Stimulated activated CD8-positive, alpha-beta memory T cell treated with anti-CD3 and anti-CD28 coated beads, Interleukin-7, amount 100 ng/mL, for 48 hours (primary cell): ENCODE measurements around the gene ITGAE.

Experiments
- DNase-seq, 2 donors: peaks; one replicate each; pipeline ENCODE4 v3.0.0-alpha.2; 2020; ENCODE audit warnings: low read depth in 1 of 2; ENCODE audit errors: extremely low read depth in 1 of 2

ITGAE gene

DNA sequence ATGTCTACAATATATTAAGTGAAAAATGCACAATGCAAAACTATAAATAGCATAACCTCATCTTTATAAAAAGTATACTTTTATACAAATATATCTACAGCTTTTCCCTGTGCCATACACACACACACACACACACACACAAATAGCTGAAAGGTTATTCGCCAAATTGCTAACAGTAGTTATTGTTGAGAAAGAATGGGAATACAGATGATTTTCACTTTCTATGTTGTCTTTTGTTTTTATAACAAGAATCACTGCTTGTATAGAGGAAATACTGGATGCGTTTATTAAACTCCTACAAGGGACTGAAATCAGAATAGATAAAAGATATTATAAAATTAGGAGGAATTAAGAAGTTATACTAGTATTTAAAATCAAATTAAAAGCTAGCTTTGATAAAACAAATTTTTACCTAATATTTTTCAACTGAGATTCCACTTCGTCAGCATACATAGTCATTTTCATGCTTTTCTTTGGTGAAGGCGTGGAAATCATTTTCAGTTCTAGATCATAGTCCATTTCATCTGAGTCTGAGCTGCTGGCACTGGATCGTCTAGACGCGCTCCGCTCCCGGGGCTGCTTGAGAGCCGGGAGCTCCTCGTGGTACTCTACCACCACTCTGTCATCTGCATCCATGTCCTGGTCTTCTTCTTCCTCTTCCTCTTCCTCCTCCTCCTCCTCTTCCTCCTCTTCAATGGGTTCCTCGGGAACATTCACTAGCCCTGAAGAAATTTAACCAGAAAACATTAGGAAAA lies 17.0 kb upstream of the ITGAE start:
- no peak for DNase-seq

DNA sequence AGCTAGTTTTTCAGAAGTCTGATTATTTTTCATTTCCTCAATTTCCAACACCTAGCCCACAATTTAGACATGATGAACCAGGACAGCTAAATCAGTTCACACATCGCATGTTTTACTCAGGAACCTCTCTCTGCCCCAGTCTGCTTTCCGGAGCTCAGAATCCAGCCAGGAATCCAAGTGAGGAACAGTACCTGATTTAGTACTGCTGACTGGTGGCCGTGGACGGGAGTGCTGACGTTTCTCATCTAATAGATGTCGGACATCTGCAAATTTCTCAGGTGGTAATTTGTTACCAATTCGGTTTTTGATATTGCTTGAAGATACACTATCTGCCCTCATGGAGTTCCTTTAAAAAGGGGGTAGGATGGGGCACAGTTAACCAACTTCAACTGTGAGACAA lies 14.9 kb upstream of the ITGAE start:
- no peak for DNase-seq

DNA sequence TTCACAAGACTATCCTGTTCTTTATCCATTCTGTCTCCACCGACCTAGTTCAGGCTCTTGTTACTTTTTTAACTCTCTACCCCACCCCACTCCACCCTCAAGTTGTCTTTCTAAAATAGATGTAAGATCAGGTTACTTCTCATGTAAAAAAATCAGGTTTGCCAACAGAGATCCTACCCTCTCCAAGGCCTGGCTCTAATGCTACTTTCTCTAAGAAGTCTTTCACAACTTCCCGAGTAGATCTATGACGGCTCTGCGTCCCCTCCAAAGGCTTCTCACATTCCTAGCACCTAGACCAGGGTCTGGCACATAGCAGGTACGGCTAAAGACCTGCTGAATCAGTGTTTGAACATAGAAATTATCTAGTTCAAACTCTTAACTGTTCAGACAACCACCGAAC lies 14.1 kb upstream of the ITGAE start:
- DNase-seq = no peak

DNA sequence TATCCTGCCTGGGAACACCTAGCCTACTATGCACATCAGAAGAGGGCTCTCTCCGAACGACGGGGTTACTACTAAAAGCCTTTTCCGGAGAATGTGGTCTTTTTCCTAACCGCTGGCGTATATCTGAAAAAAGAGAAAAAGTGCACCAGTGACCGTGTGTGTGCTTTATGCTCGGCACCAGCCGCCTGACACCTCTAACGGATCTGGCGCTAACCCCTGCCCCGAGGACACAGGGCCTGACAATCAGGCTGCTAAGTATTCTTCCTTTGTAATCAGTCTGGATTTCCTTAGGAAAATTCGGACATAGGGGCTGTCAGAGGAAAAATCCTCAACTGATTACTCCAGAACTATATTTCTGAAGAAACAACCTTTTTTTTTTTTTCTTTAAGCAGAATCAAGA lies 13.4 kb upstream of the ITGAE start:
- DNase-seq = no peak

DNA sequence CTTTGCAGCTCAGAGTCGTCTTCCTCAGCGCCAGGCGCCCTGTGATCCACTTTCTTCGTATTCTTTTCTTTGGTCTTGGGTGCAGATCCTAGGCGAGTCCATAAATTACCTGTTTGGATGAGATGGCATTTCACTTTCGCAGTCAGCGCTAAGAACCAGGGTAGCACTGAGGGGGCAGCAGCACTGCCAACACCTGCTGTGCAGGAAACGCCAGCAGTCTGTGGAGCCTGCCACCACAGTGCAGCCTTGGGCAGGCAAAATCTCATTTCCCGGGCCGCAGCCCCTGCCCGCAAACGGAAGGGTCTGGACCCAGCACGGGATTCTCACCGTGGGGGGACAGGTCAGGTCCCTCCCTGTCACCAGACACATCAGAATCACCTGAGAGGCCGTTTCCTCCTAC lies 12.2 kb upstream of the ITGAE start:
- no peak for DNase-seq

DNA sequence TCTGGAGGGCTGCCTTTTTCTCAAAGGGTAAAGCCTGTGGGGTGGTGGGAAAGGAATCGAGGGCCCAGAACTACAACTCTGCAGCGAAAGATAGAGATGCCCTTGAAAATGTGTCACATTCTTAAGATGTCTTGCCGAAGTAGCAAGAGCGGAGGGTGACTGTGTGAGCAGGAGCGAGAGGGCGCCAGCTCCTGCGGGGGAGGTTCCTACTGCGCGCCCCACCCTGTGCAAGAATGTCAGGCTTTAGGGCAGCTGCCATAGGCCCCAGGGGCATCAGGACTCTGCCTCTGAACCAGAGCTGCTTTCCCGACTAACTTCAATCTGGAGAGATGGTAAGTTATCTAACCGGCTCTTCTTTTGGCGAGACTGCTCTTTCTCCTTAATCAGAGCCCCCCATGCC lies 11.8 kb upstream of the ITGAE start:
- DNase-seq = no peak

DNA sequence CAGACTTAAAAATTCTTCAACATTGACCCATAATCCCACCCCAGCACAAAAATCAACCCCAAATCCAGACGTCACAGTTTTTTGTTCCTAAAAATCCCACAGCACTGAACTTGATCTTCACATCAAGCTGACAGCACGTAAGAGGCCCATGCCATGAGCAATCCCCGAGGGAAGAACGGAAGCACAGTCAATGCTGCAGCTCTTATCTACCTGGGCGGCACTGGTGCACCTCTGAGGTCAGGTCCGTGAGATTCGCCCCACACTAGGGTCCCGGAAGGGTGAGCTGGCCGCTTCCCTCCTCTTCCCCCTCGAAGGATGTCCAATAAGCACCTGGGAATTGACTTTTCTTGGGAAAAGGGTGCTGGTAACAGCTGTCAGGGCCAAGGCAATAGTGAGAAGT lies 11.3 kb upstream of the ITGAE start:
- DNase-seq = no peak

DNA sequence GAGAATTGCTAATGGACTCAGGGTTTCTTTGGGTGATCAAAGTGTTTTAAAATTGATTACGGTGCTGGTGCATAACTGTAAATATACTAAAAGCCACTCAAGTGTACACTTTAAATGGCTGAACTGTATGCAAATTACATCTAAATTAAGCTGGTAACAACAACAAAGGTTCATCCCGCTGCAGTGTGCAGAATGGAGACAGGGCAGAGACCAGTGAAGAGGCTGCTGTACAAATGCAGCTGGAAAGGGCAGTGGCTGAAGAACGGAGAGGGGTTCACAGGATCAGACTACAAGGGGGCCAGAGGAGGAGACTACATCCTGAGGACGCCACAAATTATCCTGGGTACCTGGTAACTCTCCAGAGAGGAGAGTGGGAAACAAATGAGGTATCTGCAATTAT lies 9.0 kb upstream of the ITGAE start:
- no peak for DNase-seq

DNA sequence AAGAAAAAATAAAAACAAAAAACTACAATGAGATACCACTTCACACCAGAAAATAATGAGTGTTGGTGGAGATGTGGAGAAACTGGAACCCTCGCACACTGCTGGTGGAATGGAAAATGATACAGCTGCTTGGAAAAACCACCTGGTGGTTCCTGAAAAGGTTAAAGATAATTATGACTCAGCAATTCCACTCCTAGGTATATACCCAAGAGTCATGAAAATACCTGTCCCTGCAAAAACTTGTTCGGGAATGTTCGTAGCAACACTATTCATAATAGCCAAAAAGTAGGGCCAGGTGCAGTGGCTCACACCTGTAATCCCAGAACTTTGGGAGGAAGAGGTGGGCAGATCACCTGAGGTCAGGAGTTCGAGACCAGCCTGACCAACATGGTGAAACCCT lies 8.1 kb upstream of the ITGAE start:
- DNase-seq = no peak

DNA sequence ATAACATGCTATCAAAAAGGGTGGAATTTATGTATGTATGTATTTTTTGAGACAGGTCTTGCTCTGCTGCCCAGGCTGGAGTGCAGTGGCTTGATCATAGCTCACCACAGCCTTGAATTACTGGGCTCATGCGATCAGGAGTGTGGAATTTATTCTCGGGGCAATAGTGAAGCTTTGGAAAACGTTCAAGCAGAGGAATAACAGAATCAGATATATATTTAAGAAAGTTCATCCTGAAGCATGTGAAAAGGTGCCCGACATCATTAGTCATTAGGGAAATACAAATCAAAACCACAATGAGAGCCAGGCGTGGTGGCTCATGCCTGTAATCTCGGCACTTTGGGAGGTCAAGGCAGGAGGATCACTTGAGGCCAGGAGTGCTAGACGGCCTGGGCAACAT lies 7.7 kb upstream of the ITGAE start:
- DNase-seq = no peak

DNA sequence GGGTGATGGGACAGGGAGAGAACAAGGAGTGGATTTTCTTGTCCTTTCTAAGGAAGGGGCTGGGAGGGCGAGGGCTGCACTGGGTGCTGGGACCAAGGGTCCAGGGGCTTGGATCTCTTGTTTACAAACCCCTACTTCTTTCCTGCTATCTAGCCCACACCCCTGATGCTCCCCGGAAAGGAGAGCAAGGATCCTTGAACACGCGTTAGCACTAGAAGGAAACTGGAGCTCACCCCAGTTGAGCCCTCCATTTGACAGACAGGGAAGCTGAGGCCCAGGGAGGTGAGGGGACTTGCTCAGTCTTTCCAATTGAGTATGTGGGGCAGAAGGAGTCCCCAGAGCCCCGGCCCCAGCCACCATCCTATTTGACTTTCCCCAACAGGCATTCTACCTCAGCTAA lies 4.6 kb upstream of the ITGAE start:
- no peak for DNase-seq

DNA sequence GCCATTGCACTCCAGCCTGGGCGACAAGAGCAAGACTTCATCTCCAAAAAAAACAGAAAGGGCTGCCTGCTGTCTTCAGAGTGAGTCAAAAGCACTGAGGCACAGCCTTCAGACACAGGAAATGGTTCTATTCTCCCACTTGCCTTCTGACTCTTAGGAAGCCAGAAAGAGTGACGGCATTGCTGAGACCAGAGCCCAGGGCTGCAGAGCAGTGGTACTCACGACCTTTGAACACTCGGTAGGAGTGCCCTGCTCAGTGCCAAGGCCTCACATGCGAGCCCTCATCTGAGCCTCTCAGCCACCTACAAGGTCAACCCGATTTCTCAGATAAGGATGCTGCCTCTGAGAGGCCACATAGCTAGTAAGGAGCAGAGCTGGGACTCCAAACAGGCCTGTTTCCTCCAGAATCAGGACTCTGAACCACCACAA lies 3.5 kb upstream of the ITGAE start:
- DNase-seq = peak in 1 of 2 donors; percentile 40

DNA sequence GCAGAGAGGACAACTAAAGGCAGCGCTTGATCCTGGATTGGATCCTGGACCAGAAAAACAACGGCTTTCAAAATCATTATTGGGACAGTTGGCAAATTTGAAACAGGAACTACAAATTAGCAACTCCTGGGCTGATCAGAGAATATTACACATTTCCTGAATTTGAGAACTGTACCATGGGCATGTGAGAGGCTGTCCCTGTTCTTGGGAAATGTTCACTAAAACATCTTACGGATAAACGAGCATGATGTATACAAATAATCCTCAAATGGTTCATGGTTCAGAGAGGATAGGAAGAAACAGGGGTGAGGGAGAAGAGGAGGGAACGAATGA lies 2.3 kb upstream of the ITGAE start:
- no peak for DNase-seq

DNA sequence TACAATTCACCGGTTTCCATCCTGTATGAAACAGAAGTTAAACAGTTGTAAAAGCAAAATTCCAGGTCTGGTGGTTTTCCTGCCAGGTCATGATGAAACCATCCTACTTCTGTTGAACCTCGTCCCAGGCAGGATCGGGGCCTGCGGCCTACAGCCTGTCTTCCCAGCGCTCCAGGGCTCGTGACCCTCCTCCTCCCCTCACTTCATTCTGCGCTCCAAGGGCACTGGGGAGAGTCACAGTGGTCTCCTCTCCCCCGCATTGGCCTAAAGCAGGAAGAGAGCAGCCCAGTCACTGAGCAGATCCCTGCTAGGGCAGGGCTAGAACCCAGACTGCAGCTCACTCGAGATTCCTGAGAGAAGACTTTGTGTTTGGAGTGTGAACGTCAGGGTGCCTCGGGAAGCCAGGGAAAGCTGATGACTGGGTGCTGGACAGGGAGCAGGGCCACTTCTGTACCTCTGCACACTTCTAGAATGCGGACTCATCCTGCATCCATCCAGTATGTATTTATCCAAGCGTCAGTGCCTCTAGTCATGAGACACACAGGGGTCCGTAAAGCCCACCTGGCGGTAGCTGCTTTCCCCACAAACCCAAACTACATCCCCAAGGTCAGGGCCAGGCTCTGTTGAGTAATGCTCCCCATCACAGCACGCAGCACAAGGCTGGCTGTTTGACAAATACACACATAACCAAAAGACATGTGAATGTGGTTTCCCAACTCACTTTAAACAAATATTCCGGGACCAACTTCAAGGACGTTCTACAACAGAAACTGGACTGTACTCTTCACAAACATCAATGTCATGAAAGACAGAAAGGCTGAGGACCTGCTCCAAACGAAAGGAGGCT lies 1.7 kb upstream of the ITGAE start:
- DNase-seq = no peak

DNA sequence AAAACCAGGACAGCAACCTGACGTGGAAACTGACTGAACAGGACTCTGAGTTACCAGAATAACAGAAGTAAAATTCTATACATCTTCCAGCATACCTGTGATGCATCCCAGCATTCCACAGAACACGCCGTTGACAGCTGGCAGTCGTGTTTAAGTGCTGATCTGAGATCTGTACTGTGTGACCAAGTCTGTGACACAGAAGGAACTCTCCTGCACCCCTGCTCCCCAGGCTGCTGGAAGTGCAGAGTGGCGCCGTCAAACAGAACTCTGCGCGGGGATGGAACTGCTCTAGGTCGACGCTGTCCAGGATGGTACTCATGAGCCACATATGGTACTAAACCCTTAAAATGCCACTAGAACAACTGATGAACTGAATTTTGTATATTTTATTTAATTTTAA lies 804 bp upstream of the ITGAE start:
- DNase-seq = no peak

DNA sequence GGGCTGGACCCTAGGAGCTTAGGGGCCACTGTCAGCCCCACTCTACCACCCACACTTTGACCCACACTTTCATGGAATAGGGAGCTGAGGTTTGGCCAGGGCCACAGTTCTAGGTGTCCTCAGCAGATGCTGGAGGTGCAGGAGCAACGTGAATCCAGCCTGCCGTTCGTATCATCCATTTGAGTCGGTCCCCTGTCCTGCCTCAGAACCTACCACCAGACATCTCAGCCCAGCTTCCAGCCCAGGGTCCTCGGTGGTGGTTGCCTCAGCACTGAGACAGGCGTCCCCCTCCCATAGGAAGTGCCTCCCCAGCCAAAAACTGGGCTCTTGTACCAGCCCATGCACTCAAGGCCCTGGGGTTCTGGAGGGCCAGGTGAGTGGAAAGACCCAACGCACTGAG lies 359 bp upstream of the ITGAE start:
- DNase-seq = no peak

DNA sequence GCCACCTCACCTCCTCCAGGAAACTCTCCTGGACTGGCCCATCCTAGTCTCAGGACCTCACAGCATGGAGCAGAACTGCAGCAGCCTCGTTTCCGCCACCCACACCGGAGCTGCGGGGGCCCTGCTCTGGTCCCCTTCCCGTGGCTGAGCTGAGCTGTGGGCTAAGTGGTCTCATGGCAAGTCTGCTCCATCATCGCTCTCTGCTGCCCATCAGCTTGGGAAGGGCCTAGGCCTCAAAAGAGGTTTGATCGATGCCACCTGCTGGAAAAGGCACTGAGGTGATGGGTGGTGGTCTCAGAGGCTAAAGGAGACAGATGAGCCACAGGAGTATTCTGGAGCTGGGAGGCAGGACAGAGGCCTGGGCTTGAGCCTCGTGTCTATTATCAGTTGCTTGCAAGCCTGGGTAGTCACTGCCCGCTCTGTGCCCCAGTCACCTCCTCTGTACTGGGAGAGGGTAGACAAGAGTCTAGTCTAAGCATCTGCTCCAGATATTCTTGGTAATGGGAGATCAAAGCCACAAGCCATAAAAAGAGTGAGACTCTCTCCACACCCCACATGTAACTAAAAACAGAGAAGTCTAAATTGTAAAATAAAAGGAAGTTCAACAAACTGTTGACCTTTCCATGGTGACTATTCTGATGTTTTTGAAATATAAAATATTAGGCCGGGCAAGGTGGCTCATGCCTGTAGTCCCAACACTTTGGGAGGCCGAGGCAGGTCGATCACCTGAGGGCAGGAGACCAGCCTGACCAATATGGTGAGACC lies 1.6 kb downstream of the ITGAE start:
- DNase-seq = no peak

DNA sequence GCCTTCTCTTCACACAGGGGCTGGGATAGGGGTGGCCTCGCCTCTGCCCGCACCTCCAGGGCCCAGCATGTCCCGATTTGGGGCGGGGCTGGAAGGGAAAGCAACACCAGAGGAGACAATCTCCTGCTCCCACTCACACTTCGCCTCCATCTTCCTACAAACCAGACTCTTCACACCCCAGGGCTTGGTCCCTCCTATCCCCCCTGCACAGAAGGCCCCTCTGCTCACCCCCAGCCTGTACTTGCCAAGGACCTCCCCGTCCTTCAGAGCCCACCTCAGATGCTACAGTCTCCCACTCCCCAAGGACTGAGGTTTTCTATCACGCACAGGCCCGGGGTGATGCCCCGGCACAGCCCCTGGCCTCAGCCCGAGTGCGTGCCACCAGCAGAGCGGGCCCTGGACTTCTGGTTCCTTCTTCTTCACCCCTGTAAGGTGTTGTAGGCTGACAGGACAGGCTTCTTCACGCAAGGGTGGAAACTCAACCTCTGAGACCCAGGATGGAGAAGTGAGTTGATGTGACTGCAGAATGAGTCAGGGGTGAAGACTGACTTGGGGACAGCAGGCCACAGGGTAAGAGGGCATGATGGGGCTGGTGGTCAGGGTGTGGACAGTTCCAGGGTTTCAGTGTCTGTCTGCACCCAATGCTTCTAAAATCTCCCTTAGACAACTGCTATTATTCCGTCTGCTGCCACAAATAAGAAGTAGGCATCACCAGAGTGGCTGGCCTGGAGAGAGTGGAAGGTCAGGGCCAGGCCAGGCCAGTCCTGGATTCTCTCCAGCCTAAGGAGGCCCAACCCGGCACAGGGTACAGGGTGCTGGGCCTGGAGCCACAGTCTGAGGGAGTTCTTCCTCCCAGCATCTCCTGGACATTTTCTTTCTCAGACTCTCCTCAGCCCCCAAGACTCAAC lies 2.5 kb downstream of the ITGAE start:
- DNase-seq = no peak

DNA sequence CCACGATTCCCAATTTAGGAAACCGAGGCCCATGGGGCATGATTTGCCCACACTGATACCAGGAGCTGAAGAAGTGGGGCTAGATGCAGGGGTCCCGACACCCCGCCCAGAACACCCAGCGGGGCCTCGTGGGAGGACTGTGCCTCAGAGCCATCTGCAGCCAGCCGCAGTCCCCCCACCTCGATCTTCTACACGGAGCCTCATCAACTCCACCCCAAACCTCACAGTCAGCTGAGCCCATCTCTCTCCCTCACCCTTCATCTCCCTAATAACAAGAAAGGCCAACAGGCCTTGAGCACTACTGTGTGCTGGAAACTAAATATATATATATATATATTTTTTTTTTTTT lies 4.2 kb downstream of the ITGAE start:
- no peak for DNase-seq

DNA sequence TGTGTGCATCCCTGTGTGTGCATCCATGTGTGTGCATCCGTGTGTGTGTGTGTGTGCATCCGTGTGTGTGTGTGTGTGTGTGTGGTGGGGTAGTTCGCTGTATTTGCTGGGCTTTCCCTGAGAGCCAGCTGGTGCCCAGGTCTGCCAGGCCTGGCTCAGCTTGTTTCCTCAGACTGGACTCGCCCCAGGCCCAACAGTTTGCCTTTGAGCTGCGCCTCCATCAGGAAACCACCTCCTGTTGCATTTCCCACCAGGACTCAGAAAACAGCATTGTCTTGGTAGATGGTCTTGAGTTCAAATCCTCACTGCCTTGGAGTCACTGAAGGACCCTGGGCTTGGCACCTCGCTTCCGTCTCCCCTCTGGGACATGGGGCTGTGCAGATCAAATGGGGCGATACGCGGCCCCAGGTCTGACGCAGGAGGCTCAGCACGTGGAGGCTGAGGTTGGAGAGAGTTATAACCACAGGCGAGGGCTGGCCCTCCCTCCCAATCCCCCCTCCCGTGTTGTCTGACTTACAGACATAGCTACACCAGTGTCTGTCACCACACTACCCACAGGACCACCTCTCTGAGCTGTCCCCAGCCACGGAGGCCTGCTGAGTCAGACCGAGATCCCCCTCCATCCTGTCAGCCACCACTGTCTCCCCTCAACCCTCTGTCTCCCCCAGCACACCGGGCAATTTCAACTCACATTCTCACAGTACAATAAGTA lies 4.7 kb downstream of the ITGAE start:
- peak; percentile 87 to 95 for DNase-seq
